ENCODE data around the gene CCND2.
A peak's percentile ranks its signal among the peaks of the same experiment; 100 is the strongest.
"Not testable (repeated sequence)": the region's sequence is repeated elsewhere in the genome, so short reads cannot be mapped to it uniquely, and the experiment has no call there.

CCND2 gene

DNA sequence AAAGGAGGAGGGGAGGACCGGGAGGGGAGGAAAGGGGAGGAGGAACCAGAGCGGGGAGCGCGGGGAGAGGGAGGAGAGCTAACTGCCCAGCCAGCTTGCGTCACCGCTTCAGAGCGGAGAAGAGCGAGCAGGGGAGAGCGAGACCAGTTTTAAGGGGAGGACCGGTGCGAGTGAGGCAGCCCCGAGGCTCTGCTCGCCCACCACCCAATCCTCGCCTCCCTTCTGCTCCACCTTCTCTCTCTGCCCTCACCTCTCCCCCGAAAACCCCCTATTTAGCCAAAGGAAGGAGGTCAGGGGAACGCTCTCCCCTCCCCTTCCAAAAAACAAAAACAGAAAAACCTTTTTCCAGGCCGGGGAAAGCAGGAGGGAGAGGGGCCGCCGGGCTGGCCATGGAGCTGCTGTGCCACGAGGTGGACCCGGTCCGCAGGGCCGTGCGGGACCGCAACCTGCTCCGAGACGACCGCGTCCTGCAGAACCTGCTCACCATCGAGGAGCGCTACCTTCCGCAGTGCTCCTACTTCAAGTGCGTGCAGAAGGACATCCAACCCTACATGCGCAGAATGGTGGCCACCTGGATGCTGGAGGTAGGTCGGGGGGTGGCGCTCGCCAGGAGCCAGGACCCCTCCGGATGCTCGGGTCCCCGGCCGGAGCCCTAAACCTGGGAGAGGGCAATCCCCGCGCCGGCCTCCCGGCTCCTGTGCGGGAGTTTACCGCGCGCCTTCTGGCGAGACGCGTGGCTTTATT is at the start of gene CCND2:
Gene CCND2 (plus strand): TSS at position 111 of the 744 bp plus-strand sequence. CDS start 279 bp downstream, at position 390.
- peak; percentile 95 for DNase-seq

DNA sequence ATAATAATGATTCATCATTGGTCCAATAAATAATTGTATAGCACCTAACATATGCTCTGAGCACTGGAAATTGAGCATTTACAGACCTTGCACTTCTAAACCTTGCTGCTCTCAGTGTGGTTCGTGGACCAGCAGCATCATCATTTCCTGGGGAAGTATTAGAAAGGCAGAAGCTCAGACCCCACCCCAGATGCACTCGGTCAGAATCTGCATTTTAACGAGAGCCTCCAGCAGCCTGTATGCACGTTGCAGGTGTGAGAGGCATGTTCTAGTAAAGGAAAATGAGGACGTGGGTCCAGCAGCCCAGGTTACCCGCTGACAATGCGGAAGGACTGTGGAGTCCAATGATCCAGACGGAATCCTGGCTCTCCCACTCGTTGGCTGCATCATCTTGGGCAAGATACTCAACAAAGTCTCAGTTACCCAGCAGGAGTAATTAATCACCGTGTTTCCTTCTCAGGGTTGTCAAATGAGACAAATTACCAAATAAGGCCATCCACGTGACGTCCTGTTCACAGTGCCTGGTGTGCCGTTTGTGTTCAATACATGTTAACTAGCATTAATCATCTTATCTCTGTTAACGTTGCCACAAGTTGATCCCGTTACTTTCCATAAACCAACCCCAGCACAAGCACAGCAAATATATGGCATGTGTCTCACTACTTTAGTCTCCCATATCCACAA is 49.2 kb upstream of the CCND2 start:
- no peak for DNase-seq

DNA sequence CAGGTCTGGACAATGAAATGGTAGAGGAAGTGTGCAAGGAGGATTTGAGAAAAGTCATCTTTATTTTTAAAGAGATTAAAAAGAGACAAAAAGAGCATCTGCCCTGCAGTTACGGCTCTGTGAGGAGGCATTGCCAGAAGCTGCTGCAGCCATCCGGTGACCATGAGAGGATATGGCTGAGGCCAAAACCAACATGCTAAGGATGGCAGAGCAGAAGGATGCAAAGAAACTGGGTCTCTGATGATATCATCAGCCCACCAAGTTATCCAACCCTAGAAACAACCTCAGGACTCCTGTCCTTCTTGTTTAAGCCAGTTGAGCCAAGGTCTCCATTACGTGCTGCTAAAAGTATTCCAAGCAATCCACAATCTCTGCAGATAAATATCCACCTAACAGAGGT is 48.0 kb upstream of the CCND2 start:
- no peak for DNase-seq

DNA sequence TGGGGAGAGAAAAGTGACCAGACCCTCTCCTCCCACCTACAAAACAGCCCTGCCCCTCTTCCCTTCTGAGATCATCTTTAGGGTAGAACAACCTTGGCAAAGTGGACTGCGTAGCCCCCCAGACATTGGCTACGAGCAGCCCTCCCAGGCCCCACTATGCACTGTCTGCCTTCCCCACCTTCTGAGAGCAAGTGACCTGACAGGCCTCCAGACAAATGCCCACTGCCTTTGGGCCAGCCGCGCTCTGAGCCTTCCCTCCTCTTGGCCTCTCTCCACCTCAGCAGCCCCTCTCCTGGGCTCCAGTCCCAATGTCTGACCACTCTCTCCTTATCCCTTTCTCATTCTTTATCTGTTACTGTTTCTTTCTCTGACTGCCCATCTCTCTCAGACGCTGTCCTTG is 46.5 kb upstream of the CCND2 start:
- no peak for DNase-seq

DNA sequence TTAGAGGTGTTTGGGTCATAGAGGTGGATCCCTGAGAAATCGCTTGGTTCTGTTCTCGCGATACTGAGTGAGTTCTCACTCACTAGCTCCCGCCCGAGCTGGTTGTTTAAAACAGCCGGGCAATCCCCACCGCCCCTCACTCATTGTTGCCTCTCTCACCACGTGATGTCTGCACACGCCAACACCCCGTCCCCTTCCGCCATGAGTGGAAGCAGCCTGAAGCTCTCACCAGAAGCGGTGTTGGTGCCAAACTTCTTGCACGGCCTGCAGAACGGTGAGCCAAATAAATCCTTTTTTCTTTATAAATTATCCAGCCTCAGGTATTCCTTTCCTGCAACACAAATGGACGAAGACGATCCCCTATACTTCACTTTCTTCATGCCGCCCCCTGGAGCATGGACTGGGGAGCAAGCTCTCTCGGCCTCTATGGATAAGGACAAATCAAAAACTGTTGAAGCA is 45.4 kb upstream of the CCND2 start:
- DNase-seq, result no peak

DNA sequence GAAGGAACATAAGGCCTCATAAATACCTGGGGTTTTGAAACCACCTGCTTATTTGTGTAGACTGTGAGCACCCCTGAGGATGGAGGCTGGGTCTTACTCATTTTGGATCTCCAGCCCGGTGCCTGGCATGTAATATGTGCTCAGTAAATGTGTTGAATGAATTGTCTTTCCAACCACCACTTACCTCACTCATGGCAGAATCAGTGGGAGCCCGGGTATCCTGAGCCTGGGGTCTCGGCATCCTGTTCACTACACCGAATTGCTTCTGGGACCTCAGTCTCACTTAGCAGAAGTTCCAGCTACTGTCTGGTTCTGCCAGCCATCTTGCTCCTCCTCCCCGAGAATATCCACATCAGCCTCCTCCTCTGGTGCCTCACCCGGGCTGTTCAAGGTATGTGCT is 43.0 kb upstream of the CCND2 start:
- DNase-seq, result no peak

DNA sequence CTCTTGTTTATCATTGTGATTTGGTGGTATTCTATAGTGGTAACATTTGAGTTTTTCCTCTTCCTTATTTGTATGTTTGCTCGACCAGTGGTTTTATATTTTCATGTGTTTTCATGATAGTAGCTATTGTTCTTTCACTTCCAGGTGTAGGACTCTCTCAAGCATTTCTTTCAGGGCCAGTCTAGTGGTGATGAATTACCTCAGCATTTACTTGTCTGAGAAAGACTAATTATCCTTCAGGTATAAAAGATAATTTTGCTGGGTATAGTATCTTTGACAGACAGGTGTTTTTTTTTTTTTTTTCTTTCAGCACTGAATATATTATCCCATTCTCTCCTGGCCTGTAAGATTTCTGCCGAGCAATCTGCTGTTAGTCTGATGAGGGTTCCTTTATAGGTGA is 35.0 kb upstream of the CCND2 start:
- DNase-seq, result no peak

DNA sequence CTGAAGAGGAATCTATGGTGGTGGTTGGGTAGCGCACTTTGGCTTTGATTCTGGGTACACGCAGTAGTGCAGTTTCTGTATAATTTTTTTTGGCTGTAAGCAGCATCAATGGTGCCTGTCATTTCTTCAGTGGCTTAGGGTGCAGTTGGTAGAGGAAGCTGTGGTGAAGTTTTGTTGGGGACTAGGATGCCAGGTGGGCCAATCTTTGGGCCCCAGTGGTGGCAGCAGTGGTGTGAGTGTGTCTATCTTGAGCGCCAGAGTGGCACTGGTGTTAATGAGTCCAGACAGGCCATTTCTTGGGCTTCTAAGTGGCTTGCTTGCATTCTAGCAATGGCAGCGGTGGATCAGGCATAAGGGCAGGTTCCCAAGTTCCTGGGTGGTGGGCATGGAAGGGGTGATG is 33.8 kb upstream of the CCND2 start:
- DNase-seq, result no peak

DNA sequence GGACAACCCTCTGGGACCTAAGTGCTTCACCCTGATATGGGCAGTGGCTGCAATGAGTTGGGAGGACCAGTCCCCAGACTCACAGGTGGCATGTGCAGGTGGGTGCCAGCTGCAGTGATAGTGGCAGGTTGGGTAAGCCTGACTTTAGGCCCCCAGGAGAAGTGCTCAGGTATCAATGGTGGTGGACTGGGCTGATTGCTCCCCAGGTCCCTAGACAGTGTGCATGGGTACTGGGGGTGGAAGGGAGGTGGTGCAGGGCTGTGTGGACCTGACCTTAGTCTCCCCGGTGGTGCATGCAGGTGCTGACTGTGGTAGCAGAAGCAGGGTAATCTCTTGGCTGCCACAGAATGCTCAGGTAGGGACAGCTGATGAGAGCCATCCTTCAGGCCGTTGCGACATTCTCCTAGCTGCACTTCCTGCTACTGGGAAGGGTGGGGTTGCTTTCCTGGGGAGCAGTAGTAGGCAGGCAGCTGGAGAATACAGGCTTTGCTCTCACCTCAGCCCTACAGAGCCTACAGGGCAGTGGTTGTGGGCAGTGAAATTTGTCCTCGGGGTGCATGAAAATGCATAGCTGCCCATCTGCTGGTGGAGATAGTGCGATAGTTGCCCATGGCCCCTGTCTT is 33.3 kb upstream of the CCND2 start:
- no peak for DNase-seq

DNA sequence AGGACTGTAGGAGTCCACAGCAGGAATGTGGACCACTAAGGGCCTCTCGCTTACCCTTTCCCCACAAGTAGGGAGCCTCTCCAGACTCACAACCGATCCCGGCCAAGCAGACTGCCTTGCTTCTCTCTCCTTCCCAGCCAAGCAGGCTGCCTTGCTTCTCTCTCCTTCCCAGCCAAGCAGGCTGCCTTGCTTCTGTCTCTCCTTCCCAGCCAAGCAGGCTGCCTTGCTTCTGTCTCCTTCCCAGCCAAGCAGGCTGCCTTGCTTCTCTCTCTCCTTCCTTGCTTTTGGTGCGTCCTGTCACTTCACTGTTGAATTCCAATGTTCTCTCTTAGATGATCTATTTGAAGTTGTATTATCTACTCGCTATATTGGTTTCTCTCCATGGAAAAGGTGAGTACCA is 32.6 kb upstream of the CCND2 start:
- no peak for DNase-seq

DNA sequence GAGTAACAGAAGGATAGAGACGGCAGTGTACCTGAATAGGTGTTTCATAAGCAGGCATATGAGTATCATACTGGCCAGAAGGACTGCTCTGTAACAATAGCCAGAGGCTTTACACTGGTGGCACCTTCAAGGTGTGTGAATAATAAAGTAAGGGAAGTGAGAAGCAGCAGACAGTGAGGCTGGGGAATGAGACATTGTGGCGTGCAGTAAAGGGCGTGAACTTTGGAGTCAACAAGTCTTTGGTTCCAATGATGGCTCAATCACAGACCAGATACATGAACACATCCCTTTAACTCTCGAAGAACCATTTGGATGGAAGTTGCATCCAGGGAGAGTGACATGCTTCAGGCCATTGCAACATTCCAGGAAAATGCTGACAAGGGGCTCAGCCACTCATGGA is 32.0 kb upstream of the CCND2 start:
- DNase-seq, result no peak

DNA sequence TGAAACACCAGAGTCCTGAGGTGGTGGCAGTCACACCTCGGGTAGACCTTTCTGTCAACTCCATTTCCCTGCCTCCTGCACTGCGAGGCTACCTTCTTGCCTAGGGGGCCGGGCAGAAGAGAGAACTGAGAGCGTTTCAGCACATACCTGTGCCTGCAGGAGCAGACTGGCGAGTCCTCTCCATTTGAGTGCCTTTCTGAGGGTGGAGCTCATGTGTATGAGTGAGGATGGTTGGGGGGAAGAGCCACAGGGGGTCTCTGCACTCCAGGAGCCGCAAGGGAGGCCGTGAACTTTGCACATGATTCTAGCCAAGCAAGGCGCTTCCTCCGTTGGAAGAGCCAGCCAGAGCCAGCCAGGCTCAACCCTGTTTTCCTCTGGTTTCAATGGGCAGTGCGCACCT is 31.0 kb upstream of the CCND2 start:
- no peak for DNase-seq

DNA sequence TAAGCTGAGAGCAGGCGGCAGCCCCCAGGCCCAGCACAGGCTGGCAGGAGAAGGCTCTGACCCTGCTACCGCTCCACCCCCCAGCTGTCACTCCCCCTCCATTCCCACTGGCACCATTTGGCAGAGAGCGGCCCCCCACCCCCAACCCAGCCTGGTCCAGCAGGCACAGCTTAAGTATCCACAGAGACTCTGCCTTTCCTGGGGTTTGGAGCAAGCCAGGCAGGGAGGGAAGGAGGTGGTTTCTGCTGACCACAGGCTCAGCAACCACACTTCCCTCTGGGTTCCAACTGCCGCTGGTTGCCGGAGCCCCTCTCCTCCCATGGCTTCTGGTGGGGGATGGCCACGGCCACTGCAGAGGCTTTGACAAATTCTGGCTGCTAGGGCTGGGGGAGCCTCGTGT is 30.5 kb upstream of the CCND2 start:
- DNase-seq, result no peak

DNA sequence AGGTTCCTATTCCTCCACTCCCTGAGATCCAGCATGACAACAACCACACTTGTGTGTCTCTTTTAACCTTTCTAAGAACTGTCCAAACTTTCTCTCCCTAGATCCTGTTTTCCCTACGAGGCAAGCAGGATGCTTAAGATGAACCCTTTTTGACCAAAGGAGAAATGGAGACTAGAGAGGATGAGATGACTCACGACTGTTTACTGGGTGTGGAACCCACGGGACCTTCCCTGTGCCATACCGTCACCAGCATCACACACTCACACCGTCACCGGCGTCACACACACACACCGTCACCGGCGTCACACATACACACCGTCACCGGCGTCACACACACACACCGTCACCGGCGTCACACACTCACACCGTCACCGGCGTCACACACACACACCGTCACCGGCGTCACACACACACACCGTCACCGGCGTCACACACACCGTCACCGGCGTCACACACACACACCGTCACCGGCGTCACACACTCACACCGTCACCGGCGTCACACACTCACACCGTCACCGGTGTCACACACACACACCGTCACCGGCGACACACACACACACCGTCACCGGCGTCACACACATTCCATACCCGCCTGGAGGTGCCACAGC is 30.0 kb upstream of the CCND2 start:
- not testable (repeated sequence) for DNase-seq

DNA sequence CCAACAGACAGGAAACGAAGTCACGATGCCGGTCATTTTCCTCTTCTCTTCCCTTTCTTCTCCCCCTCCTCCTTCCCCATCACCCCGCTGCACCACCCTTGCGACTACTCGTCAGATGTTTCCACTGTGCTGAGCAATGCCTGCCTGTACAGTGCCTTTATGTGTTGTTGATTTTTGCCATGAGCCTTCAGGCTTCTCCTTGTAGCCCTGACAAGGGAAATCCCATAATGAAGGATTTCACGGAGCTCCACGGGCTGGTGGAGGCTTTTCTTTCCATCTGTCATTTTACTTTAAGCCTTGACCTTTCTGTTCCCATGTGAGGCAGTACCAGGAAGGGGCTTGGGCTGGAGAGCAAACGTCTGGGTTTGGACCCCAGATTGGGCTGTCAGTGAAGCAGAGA is 28.7 kb upstream of the CCND2 start:
- DNase-seq, result no peak

DNA sequence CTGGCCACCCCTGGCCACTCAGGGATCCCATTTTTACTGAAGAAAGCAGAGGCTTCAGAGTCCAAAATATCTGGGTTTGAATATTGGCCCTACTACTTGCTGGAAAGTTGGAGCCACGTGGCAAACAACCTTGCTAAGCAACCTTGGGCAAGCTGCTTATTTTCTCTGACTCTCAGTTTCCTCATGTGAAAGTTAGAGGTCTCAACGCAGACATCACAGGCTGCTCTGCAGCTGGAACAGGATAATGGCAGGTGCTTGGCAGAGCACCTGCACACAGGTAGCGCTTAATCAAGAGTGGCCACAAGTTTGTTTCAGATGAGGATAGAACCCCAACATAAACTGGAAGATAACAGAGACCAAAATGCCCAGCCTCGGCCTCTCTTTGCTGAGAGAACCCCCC is 28.1 kb upstream of the CCND2 start:
- no peak for DNase-seq

DNA sequence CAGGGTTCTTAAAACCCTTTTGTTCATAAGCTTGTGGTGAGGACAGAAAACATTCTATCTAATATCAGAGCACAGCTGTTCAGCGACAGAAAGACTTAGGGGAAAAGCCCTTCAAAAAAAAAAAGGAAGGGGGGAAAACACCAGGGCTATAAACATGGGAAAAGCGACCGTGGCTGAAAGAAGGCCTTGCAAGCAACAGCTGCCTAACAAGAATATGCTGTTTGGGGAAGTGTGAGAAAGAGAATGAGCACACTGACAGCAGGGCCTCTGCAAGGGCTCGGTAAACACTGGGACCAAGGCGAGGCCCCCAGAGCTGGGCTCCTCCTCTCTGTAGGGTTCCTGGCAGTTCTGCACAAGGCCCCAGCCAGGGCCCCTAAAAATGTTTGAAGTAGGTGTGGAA is 27.4 kb upstream of the CCND2 start:
- DNase-seq, result no peak

DNA sequence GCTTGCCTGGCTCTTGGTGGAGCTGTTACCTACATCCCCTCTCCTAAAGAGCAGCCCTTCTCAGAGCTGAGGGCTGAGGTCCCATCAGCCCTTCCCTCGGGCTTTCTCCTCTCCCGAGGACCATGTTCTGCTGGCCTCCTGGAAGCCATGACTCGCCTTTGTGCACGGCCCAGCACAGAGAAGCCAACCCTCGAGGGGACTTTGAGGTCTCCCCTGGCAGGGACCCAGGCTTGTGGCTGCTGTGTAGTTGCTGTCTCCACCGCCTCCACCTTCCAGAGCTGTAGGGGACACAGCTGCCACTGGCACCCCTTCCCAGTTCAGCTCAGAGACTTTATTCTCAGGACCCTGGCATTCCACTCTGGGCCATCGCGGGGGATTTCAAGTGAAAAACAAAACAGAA is 22.9 kb upstream of the CCND2 start:
- no peak for DNase-seq

DNA sequence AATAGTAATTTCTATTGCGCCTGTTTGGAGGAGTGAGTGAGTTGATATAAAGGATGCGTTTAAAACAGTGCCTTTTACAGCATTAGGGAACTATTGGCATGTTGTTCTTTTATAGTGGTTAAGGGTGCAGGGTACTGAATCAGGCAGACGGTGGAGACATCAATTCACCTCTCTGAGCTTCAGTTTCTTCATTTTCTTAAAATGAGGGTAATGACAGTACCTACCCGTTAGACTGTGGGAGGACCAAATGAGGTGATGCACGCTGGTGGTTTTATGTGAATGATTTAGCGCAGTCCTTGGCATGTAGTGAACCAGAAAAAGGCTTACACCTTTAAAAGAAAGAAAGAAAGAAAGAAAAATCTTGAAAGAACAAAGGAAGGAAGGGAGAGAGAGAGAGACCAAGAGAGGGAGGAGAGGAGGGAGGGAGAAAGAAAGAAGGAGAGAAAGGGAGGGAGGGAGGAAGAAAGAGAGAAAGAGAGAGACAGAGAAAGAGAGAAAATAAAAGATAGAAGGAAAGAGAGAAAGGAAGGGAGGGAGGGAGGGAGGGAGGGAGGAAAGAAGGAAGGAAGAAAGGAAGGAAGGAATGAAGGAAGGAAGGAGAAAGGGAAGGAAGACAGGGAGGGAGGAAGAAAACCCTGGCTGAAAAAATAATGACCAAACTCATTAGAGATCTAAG is 22.2 kb upstream of the CCND2 start:
- no peak for DNase-seq

DNA sequence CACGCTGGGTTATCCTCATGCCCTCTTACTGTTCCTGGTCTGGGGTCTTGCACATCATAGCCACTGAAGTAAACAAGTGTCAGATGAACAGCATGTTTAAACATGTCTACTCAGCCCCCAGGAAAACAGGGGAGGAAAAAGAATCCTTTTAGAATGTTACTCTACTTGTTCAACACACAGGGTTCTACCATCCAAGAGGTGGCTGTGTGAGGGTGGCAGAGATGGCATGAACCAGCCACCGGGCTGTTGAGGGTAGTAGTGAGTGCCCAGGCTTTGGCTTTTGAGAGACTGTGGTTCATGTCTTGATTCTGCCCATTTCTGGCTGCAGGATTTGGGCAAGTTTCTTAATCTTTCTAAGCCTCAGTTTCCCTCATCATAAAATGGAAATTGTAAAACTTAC is 21.6 kb upstream of the CCND2 start:
- DNase-seq, result no peak

DNA sequence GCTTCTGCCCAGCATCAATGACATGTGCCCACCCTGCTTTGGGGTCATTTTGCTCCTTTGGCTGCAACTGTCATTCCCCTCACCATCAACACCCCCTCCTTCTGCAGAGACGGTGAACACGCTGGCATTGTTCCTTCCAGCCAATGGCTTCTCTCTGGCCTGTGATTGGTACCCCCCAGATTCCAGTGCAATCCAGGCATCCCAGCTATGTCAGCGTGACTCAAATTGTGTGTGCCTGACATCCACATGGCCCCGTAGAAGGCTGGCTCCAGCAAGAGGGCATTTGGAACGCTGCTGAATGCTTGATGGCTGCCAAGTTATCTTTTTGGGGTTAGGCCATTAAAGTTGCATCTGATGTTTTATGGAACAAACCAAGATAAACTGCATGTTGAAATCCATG is 21.0 kb upstream of the CCND2 start:
- no peak for DNase-seq

DNA sequence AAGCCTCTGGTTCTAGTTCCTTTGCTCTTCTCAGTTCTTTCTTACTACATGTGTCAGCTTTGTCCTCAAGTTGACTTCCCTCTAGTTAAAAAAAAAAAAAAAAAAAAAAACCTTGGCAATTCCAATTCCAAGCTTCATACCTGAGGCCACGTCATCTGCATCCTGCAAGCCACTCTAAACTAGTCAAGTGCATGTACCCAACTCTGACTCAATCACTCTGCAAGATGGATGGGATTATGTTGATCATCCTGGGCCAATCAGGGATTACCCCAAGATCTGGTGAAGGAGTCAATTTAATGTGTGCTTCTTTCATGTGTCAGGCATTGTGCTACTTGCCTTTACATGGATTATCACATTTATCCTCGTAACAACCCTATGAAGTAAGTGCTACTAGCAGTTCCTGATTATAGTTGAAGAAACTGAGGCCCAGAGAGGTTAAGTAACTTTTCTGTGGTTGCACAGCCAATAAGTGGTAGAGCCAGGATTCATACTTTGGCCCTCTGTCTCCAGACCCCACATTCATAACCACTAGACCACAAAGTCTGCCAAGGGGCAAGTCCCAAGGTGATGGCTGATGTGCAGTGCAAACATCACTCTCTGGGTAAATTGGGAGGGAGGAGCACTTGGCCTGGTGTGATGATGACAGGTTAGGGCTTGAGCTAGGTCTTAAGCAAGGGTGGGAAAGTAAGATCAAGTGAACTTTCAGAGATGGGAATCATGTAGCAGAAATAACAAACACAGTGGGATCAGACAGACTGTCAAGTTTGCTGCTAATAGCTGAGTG is 17.3 kb upstream of the CCND2 start:
- DNase-seq, result no peak

All from activated CD4-positive, alpha-beta T cell treated with anti-CD3 and anti-CD28 coated beads, Interleukin-2, amount 50 U/mL, for 16 hours (primary cell).